CD4-positive, alpha-beta T cell treated with Interleukin-12 subunit alpha and Interleukin-12 subunit beta, for 1 hour (primary cell): Measurements from ENCODE around the gene KCNK3.
A peak's percentile ranks its signal among the peaks of the same experiment; 100 is the strongest.

Source experiments
- DNase-seq: peaks from one replicate; pipeline ENCODE4 v3.0.0-alpha.2; 2020

The KCNK3 gene

DNA sequence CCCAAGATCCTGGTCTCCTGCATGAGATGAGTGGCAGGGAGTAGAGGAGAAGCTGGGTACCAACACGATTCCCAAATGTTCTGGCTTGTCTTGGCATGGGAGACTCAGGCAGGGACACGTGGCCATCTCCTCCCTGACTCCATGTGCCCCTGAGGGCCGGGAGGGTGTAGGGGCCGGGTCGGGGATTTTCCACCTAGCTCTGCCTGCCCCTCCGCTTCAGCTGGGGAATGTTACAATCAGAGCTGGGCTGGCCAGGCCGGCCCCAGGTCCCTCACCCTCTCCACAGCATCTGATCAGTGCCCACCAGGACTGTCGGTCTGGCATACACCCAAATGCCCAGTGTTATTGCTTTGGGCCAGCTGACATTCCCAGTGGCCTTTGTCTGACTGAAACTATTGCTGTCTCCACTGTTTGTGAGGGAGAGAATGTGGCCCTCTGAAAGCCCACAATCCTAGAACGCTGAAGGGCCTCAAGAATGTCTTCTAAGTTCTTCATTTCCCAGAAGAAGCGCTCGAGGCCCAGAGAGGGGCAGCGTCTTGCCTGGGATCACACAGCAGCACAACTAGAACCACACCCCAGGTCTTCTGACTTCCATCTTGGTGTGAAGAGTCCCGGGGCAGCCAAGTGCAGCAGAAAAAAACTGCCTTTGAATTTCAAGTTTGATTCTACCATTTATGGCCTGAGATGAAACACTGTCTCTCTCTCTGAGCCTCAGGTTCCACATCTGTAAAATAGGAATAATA lies 23.2 kb downstream of the KCNK3 start:
- DNase-seq, result no peak

DNA sequence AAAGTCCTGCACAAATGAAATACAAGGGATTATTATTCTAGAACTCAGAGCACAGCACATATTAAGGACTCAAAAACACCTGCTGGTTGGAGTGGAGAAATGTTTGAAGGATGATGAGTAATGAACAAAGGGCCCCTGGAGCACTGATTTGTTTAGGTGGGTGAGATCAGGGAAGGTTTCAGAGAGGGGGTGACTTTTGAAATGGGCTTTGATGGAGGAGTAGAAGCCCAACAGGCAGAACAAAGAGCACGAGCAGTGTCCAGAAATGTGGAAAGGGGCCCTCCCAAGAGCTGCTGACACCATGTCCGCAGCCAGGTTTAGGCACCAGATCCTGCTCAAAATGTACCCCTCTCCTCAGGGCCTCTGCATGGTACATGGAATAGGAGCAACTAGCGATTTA lies 23.8 kb downstream of the KCNK3 start:
- no peak for DNase-seq

DNA sequence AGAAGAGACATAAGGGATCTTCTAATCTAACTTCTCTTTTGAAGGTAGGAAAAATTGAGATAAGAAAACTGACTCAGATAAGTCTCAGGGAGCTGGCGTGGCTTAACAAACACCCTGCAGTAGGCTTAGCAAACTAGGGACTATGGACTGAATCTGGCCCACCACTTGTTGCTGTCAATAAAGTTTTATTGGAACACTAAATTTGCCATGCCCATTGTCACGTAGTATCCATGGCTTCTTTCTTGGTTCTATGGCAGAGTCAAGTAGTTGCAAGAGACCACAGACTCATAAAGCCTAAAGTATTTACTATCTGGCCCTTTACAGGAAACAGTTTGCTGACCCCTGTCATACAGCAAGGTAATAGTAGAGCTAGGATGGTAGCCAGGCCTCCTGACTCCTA lies 24.2 kb downstream of the KCNK3 start:
- no peak for DNase-seq

DNA sequence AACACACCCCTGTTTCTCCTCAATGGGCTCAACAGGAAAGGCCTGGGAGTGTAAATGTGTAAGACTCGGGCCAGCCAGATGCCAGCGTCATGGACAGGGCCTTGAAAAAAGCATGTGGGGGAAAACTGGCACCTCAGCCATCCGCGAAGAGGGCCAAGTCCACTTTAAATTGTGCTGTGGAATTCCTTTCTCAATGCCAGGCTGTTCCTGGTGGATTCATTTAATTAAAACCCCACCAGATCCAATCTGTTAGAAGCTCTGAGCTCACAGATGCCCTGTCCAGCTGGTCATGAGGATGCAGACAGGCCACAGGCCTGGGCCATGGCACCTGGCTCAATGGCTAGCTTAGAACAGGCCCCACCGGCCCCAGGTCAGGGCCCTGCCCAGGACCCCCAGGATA lies 24.8 kb downstream of the KCNK3 start:
- DNase-seq, result no peak

DNA sequence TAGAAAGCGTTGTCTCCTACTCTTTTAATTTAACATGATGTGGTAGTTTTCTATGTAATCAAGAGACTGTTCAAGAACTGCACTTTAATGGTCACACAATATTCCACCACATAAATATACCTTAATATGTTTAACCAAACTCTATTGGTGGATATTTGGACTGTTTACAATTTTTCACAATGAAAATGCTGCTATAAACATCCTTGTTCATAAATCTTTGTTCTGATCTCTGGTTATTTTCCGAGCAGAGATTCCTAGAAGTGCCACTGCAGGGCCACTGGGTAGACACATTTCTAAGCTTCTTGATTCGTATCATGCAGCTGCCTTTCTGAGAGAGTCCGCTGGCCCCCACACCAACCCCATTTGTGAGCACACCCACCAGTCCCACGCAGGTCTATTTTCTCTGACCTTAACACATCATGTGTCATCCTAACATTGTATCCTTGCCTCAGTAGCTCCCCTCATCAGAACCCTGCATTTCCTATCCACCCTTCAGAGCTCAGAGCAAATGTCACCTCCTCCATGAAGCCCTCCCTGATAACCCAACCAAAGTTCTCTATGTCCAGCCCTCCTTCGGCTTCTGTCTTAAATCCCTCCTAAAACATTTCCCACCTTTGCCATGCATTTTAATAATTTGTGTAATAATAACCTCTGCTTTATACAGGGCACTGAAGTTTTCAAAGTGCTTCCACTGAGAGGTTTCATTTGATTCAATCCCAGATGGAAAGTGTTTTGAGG lies 26.6 kb downstream of the KCNK3 start:
- no peak for DNase-seq

DNA sequence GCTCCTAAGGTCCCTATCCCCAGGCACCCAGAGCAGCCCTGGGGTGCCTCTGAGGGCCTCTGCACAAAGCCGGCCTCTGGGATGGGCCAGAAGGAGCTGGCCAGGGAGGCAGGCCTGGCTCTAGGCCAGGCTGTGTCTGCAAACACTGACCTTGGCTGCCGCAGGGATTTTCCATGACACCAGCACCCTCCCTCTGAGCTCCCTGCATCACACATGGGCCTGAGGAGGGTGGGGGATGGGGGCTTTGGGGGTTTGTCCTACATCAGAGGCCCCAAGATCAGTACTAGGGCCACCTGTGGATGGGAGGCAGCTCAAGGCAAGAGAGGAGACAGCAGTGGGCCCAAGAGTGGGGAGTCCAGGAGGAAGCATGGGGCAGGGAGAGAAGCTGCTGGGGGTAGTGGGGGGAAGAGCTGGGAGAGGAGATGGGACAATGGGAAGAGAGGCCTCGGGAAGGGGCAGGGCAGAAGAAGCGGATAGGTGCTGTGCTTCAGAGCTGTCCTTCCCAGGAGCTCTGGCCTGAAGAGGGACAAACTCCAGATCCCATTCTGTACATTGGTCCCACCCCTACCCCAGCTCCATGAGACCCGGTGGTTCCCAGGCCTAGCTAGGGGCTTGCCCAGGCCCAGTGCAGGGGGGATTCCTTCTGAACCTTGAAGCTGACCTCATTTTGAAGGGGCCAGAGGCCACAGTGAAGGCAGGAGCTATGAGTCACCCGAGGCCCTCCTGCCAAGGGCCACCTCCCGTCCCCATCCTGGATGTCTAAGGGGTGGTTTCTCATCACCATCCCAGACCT lies 28.0 kb downstream of the KCNK3 start:
- no peak for DNase-seq

DNA sequence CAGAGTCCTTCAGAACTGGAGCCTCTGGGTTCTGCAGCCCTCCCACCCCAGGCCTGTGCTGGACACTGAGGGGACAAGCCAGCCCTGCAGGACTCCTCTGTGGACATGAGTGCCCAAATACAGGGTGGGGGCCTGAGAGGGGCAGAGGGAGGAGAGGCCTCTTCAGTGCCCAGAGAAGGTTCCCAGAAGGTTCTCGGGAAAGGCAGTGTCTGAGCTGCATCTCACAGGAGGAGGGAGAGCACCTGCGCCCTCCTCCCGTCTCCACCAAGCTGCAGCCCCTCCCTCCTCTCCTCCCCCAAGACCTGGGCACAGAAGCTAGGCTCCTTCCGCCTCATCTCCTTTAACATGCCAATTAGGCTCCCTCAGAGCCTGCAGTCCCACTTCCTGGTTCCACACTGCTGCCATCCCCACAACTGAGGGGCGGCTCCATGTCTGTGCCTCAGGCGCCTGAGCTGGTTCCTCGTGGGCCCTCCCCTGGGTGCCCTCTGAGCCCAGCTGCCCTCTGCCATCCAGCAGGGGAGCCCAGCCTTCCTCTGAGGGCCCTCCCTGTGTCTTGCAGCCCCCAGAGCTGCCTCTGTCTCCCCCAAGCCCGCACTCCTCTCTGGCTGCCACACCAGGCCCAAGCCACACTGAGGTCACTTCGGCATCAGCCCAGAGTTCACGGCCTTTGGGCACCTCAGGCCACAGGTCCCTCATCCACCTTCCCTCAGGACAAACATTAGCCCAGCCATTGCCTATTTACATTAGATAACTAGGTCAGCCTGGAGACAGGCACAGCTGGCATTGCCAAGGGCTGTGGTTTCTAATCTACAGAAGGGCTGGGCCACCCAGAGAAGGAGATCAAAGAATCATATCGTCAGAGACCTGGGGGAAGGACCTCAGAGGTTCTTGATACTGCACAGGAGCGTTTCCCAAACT lies 28.9 kb downstream of the KCNK3 start:
- no peak for DNase-seq

DNA sequence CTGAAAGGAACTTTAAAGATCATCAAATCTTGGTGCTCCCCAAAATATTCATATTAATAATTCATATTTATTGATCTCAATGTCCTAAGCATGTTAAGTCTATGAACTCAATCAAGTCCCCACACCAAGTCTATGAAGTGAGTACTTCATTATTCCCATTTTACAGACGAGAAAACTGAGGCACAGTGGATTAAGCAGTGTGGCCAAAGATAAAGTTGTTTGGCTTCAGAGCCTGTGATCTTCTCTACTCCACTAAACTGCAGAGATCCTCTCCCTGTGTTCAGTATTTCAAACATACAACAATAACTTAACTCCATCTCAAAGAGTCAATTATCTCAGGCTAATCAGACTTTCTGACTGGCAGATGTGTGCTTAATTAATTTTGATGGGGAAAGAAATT lies 29.8 kb downstream of the KCNK3 start:
- DNase-seq, result no peak

DNA sequence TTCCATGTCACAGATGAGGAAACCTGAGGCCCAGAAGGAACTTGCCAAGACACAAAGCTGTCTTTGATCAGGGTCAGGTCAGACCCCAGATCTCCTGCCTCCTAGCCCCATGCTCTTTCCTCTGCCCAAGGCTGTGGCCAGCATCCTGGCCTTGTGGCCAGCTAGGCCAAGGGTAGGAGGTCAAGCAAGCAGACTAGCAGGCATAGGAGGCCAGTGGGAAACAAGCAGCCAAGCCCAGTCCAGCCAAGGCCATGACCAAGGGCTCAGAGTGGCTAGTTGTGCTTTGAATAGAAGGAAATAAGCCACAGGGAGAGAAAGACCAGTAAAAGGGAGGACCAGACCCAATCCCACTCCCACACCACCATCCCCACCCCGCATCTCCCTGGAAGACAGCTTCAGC lies 30.4 kb downstream of the KCNK3 start:
- no peak for DNase-seq

DNA sequence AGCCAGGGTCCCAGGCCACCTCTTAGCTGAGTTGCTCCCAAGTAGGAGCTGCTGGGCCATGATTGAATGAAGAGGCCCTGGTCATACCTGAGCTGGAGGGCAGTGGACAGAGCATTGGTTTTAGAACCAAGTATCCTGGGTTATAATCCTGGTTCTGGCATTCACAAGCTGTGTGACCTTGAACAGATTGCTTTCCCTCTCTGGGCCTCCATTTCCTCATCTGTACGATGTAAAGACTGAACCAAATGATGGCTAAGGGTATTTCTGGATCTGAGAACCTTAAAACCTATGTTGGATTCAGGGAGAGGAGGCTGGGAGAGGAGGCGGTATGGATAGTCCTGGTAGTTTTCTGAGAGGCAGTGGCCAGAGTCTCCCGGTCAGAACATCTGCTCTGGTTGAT lies 31.0 kb downstream of the KCNK3 start:
- no peak for DNase-seq

DNA sequence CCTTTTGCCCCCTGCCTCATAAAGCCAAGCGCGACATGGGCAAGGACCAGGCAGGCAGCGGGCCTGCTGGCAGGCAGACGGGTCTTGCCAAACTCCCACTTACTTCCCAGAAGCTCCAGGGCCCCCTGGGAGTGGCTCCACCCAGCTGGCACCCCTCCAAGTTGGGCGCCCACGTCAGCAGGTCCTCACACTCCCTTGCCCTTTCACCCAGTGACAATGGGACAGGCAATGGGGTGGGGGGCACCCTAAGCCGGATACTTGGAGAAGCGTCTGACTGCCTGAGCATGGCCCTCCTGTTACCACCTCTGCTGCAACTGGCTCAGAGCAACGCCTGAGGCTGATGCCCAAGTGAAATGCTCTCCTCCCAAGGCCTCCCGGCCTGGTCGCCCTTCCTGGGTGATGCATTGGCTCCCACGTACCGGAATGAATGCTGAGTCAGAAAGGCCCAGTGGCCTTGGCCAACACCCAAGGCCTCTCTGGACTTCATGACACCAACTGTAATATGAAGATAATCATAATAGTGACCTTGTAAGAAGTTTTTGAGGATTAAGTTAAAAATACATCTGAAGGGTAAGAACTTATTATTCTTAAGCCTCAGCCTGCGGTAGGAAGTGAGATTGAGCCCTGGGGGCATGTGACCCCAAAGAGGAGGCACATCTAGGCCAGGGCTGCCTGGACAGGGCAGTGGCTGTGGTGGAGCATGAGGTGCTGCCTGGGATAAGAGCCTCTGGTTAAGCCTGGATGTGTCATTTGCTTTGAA lies 31.6 kb downstream of the KCNK3 start:
- DNase-seq, result no peak

DNA sequence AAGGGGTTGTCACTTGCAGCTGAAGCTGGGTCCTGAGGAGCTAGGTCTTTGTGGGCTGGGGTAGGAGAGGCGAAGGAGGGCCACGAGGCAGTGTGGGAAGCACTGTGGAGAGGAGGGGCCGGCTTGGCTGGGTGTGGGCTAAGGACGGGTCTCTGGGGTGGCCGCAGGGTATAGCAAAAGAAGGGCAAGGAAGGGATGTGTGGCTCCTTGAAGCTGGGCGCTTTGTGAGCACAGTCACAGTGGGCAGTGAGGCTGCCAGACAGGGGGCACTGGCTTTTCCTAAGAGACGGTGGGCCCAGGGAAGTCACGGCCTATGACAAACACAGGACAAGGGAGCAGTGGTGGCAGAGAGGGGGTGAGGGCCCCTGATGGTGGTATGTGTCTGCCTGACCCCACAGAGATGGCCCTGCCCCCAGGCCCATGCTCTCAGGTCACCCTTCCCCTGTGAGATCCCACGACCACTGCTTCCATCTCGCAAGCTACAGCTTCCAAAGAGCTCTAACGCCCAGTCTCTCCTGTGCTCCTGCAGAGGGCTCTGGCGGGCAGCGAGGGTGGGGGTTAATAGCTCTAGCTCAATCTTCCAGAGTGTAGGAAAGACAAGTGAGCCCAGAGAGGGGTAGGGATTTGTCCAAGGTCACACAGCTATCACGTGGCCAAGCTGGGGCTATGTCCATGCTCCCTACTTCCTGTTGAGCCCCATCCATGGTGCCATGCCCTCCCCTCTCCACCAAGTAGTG lies 32.4 kb downstream of the KCNK3 start:
- no peak for DNase-seq

DNA sequence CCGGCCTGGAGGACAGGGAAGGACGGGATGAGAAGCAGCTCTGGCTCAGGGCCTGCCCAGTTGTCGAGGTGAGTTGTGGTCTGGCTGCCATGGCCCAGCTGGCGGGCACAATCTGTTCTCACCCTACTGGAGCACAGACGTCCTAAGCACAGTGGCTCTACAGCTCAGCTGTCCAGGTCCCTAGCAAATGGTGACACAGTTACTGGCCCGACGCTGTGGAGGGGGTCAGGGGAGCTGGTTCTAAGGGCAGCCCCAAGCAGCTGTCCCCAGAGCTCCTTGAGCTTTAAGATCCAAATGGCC lies 32.9 kb downstream of the KCNK3 start:
- DNase-seq, result no peak

DNA sequence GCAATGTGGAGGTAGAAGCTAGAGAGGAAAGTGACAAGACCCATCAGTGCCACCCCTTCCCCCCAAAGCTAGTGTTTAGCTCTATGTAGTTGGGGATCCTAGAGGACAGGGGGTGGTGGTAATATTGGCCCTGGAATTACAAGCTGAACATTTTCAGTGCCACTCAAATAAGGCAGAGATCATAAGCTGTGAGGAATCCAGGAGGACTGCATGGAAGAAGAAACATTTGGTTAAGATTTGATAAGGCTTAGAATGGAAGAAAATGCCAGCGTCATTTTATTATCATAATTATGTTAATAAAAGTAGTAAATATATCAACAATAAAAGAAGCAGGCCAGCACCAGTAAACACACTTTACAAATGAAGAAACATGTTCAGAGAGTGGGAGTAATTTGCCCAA lies 33.7 kb downstream of the KCNK3 start:
- DNase-seq, result no peak

DNA sequence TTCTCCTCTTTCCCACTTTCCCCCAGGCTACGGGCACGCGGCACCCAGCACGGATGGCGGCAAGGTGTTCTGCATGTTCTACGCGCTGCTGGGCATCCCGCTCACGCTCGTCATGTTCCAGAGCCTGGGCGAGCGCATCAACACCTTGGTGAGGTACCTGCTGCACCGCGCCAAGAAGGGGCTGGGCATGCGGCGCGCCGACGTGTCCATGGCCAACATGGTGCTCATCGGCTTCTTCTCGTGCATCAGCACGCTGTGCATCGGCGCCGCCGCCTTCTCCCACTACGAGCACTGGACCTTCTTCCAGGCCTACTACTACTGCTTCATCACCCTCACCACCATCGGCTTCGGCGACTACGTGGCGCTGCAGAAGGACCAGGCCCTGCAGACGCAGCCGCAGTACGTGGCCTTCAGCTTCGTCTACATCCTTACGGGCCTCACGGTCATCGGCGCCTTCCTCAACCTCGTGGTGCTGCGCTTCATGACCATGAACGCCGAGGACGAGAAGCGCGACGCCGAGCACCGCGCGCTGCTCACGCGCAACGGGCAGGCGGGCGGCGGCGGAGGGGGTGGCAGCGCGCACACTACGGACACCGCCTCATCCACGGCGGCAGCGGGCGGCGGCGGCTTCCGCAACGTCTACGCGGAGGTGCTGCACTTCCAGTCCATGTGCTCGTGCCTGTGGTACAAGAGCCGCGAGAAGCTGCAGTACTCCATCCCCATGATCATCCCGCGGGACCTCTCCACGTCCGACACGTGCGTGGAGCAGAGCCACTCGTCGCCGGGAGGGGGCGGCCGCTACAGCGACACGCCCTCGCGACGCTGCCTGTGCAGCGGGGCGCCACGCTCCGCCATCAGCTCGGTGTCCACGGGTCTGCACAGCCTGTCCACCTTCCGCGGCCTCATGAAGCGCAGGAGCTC lies 35.4 kb downstream of the KCNK3 start:
- DNase-seq, result peak; percentile 10

DNA sequence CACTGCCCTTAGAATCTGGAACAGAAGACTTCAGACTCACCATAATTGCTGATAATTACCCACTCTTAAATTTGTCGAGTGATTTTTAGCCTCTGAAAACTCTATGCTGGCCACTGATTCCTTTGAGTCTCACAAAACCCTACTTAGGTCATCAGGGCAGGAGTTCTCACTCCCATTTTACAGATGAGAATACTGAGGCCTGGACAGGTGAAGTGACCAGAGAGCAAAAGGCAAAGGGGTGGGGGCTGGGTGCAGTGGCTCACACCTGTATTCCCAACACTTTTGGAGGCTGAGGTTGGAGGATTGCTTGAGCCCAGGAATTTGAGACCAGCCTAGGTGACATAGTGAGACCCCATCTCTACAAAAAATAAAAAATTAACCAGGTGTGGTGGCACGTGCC lies 36.8 kb downstream of the KCNK3 start:
- no peak for DNase-seq

DNA sequence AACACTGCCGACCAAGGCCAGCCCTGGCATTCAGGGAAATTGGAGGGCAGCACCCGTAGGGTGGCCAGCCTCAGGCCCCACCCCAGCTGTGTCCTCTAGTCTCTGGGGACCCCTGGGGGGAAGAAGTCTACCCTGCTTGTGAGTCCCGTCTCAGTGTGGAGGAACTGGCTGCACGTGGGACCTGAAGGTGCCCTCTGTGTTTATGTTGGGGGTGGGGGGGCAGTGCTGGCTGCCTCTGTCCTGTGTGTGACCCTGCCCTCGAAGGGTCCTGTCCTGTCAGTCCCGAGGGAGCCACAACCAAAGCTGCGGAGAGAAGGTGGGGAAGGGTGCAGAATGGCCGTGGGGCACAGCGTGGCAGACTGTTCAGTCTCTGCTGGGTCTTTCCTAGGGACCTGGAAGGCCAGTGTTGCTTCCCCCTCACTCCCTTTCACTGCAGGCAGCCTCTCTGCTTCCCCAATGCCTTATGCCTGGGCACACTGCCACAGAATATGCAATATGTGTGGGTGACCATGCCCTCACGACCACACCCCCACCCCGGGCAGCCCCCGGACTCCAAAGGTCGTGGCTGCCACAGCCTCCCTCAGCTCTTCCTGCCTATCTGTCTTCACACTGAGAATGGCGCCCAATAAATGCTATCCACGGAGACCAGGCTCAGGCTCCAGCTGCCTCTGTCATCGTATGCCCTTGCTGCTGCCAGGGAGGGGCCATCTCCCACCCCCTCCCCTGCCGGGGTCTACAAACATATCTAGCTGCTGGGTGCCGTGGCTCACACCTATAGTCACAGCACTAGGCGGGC lies 38.2 kb downstream of the KCNK3 start:
- no peak for DNase-seq

DNA sequence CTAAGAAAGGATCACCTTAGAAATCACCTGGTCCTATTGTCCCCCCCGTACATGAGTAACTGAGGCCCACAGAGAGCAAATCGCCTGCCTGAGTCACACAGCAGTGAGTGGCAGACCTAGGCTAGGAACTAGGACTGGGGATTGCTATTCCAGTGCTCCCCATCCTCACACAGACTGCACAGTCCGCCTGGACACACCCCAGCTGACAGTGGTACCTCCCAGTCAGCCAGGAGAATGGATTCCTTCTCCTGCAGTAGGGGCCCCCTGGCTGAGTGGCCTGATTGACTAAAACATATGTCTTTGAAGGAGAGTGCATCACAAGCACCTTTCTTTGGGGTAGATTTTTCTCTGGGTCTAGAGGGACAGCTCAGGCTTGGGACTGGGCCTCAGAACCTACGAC lies 39.2 kb downstream of the KCNK3 start:
- no peak for DNase-seq

DNA sequence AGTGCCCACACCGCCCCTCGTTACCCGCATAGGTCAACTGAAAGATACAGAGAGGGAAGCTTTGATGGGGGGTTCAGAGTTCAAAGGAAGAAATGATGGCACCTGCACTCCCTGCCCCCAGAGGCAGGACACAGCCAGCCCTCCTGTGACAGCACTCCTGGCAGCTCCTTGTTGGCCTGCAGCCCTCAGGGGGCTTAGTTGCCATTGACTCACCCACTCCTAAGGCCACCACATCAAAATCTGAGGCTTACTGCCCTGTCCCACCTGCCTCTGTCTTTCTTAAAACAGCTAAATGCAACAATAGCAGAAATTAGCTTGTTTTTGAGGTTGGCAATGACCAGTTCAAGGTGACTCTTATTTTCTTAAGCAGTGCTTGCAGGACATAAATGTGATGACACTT lies 39.9 kb downstream of the KCNK3 start:
- no peak for DNase-seq

DNA sequence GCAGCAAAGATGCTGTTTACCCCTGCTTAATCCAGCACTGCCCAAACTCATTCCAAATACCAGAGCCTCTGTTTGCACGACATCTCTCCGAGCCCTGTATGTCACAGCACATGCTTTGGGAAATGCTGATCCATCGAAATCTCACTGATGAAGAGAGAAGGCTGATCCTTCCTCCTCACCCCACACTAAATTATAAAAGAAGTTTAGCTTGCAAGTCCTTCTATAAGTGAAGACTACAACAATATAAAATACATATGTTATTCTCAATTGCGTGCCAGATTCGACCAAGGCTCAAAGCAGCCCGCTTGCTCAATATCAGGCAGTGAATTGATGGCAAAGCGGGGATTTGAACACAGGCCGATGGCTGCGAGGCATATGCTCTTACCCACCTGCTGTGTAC lies 40.9 kb downstream of the KCNK3 start:
- no peak for DNase-seq
